CD14-positive monocyte (primary cell): Measurements from ENCODE around the gene CETP. TPM values are rescaled to one million over a fixed set of nuclear protein-coding genes. Genes with fewer than 3 reads are reported as not detected.

Experiments used
- DNase-seq, 3 donors: peaks; one replicate each; pipeline ENCODE4 v3.0.0-alpha.2; 2011 to 2022
- H2AFZ ChIP-seq: 2 replicates; pipeline ENCODE4 v1.6.0; 2012; ENCODE audit warnings: mild to moderate bottlenecking, low read depth, low read length, inconsistent platforms; ENCODE audit not compliant: insufficient read depth, poor library complexity, severe bottlenecking
- H3K27ac ChIP-seq, 2 donors: 1 replicate in 1 of 2; 2 replicates in 1 of 2; pipeline ENCODE4 v1.5.1; 2012 to 2013; ENCODE audit warnings: low read length in 2 of 2, control low read depth in 1 of 2, inconsistent platforms in 1 of 2, low read depth in 1 of 2, mild to moderate bottlenecking in 1 of 2
- H3K27me3 ChIP-seq, 2 donors: one replicate each; pipeline versions ENCODE4 v1.6.0 to v1.6.1; 2011 to 2013; ENCODE audit warnings: low read length in 2 of 2; ENCODE audit not compliant: control insufficient read depth in 2 of 2, insufficient read depth in 2 of 2
- H3K36me3 ChIP-seq, 2 donors: replicated peaks in 1 of 2; 1 replicate in 1 of 2; 2 replicates in 1 of 2; pipeline versions ENCODE4 v1.5.1 to v1.6.1; 2012 to 2013; ENCODE audit warnings: low read length in 2 of 2, control low read depth in 1 of 2, inconsistent platforms in 1 of 2, mild to moderate bottlenecking in 1 of 2; ENCODE audit not compliant: insufficient read depth in 2 of 2, control insufficient read depth in 1 of 2
- H3K4me1 ChIP-seq, 2 donors: 1 replicate in 1 of 2; 2 replicates in 1 of 2; pipeline versions ENCODE4 v1.5.1 to v1.6.1; 2012 to 2013; ENCODE audit warnings: low read length in 2 of 2, control low read depth in 1 of 2, inconsistent platforms in 1 of 2, mild to moderate bottlenecking in 1 of 2, moderate library complexity in 1 of 2; ENCODE audit not compliant: insufficient read depth in 2 of 2, control insufficient read depth in 1 of 2
- H3K4me2 ChIP-seq: replicated peaks from 2 replicates; pipeline ENCODE3; 2012; ENCODE audit warnings: low read length, moderate library complexity, mild to moderate bottlenecking; ENCODE audit not compliant: poor library complexity, severe bottlenecking; ENCODE audit errors: extremely low read depth
- H3K4me3 ChIP-seq, 3 experiments: fragments of 200-600 bp in 1 of 3; sonication (generic) in 1 of 3; replicated peaks in 1 of 3; 1 replicate in 2 of 3; 2 replicates in 1 of 3; pipeline ENCODE4 v1.5.1; 2011 to 2013; ENCODE audit warnings: low read length in 3 of 3, mild to moderate bottlenecking in 3 of 3, control low read depth in 2 of 3, low read depth in 2 of 3, inconsistent platforms in 1 of 3, moderate library complexity in 1 of 3
- H3K79me2 ChIP-seq: 2 replicates; pipeline ENCODE4 v1.6.0; 2012; ENCODE audit warnings: mild to moderate bottlenecking, control low read depth, inconsistent platforms, low read length, moderate library complexity; ENCODE audit not compliant: insufficient read depth
- H3K9ac ChIP-seq: 2 replicates; pipeline ENCODE4 v1.6.0; 2017; ENCODE audit warnings: low read length, mild to moderate bottlenecking; ENCODE audit not compliant: insufficient read depth, poor library complexity, severe bottlenecking
- H3K9me3 ChIP-seq, 2 donors: replicated peaks in 1 of 2; 1 replicate in 1 of 2; 2 replicates in 1 of 2; pipeline versions ENCODE4 v1.5.1 to v1.6.1; 2012 to 2013; ENCODE audit warnings: low read length in 2 of 2, control low read depth in 1 of 2; ENCODE audit not compliant: control insufficient read depth in 1 of 2, insufficient read depth in 1 of 2
- H4K20me1 ChIP-seq: 2 replicates; pipeline ENCODE4 v1.6.0; 2012; ENCODE audit warnings: mild to moderate bottlenecking, low read length, control low read depth, moderate library complexity; ENCODE audit not compliant: insufficient read depth
- H3K27ac Mint-ChIP-seq, 7 donors: one replicate each; pipeline ENCODE4 v1.8.0; 2020; ENCODE audit warnings: mild to moderate bottlenecking in 7 of 7, mixed read lengths in 7 of 7, moderate library complexity in 6 of 7, inconsistent platforms in 2 of 7
- H3K27me3 Mint-ChIP-seq, 3 donors: one replicate each; pipeline ENCODE4 v1.8.0; 2021 to 2022; ENCODE audit warnings: low read depth in 3 of 3, mild to moderate bottlenecking in 3 of 3, mixed read lengths in 3 of 3, moderate library complexity in 3 of 3, inconsistent platforms in 1 of 3
- H3K36me3 Mint-ChIP-seq, 2 donors: one replicate each; pipeline ENCODE4 v1.8.0; 2020; ENCODE audit warnings: mixed read lengths in 2 of 2, inconsistent platforms in 1 of 2, mild to moderate bottlenecking in 1 of 2
- H3K4me1 Mint-ChIP-seq: one replicate; pipeline ENCODE4 v1.8.0; 2020; ENCODE audit warnings: mild to moderate bottlenecking, mixed read lengths
- H3K4me3 Mint-ChIP-seq, 2 donors: one replicate each; pipeline ENCODE4 v1.8.0; 2020; ENCODE audit warnings: mild to moderate bottlenecking in 2 of 2, mixed read lengths in 2 of 2, moderate library complexity in 1 of 2
- H3K9me3 Mint-ChIP-seq, 7 donors: one replicate each; pipeline ENCODE4 v1.8.0; 2020 to 2022; ENCODE audit warnings: mixed read lengths in 7 of 7, mild to moderate bottlenecking in 6 of 7, moderate library complexity in 6 of 7, inconsistent platforms in 2 of 7
- WGBS: methylation state at CpG from one replicate; pipeline ENCODE4 v1.1.5; 2013; ENCODE audit warnings: missing lambda C conversion rate; ENCODE audit not compliant: insufficient coverage; 5-methylcytosine and 5-hydroxymethylcytosine counted together
- intact Hi-C, 2 donors: fragments of 100-400 bp; cut with micrococcal nuclease; formaldehyde crosslinking; loops; one replicate each; pipeline versions ENCODE4 v1.15.0 to v1.15.1; 2023
- polyA plus RNA-seq, 3 donors: library from polyadenylated mRNA; depleted of rRNA in 1 of 3; unstranded in 2 of 3; stranded (reverse) in 1 of 3; fragments of 300-500 nt in 2 of 3; fragments of >200 nt in 1 of 3; fragmentation: Illumina TruSeq in 2 of 3; gene quantifications; 1 replicate in 2 of 3; 2 replicates in 1 of 3; pipeline ENCODE4 v1.2.3, GENCODE V29; 2012 to 2021
- TF ChIP-seq, protein P1 (sequence below): fragments of 200-600 bp; IDR thresholded peaks from one replicate; pipeline ENCODE4 v1.8.0; 2022; ENCODE audit warnings: antibody characterized with exemption, mild to moderate bottlenecking

CETP gene
- polyA plus RNA-seq, 3 donors: 0.61 to 2.1 (median 1.3) TPM

DNA sequence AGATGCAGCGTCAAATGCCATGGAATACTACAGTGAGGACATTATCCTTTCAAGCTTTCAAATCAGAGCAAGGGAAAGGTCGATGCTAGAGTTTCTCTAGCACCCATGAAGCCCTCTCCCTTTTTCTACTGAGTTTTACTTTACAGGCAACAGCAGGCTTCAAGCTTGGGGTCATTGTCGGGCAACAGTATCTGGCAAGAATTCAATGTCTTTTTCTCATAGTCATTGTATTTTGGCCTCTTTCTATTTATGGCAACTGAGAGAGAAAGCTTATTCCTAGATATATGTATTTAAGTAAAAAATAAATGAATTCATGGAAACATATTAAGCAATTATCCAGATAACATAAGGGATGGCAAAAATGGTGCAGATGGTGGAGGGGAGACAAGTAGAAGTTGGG, 364 bp upstream of the CETP start:
- no peak overlapping the region for H3K4me3 Mint-ChIP-seq
- Histone ChIP-seq H3K79me2 (no peaks in the 10 kb centered on the region), H3K27ac (no peak overlapping the region), H4K20me1 (no peaks in the 10 kb centered on the region), H2AFZ (no peak overlapping the region), H3K4me1 (peaks cover 42 to 52% of the 10 kb centered on the region in 2 donors), H3K4me2 (no peak overlapping the region), H3K9me3 (no peaks in the 10 kb centered on the region), H3K36me3 (no peaks in the 10 kb centered on the region), H3K4me3 (no peak overlapping the region), H3K27me3 (no peaks in the 10 kb centered on the region), H3K9ac (no peak overlapping the region)
- TF ChIP-seq, protein P1, sequence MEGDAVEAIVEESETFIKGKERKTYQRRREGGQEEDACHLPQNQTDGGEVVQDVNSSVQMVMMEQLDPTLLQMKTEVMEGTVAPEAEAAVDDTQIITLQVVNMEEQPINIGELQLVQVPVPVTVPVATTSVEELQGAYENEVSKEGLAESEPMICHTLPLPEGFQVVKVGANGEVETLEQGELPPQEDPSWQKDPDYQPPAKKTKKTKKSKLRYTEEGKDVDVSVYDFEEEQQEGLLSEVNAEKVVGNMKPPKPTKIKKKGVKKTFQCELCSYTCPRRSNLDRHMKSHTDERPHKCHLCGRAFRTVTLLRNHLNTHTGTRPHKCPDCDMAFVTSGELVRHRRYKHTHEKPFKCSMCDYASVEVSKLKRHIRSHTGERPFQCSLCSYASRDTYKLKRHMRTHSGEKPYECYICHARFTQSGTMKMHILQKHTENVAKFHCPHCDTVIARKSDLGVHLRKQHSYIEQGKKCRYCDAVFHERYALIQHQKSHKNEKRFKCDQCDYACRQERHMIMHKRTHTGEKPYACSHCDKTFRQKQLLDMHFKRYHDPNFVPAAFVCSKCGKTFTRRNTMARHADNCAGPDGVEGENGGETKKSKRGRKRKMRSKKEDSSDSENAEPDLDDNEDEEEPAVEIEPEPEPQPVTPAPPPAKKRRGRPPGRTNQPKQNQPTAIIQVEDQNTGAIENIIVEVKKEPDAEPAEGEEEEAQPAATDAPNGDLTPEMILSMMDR: no peak
- peaks cover 0 to 4% of the 10 kb centered on the region in 2 donors for H3K36me3 Mint-ChIP-seq
- DNase-seq: no peak
- intact Hi-C loops: loop anchor here in 1 of 2 donors (10.0 kb wide), 1 partner anchor 203 kb away; no protein-coding TSS in a partner anchor
- H3K27me3 Mint-ChIP-seq: peaks cover 0 to 5% (median 5%) of the 10 kb centered on the region in 3 donors
- no peak overlapping the region for H3K27ac Mint-ChIP-seq
- peaks cover 43% of the 10 kb centered on the region for H3K4me1 Mint-ChIP-seq
- WGBS: 83% methylated on average over 1 of the region's 3 CpGs
- H3K9me3 Mint-ChIP-seq: peaks cover 0 to 4% (median 0%) of the 10 kb centered on the region in 7 donors

DNA sequence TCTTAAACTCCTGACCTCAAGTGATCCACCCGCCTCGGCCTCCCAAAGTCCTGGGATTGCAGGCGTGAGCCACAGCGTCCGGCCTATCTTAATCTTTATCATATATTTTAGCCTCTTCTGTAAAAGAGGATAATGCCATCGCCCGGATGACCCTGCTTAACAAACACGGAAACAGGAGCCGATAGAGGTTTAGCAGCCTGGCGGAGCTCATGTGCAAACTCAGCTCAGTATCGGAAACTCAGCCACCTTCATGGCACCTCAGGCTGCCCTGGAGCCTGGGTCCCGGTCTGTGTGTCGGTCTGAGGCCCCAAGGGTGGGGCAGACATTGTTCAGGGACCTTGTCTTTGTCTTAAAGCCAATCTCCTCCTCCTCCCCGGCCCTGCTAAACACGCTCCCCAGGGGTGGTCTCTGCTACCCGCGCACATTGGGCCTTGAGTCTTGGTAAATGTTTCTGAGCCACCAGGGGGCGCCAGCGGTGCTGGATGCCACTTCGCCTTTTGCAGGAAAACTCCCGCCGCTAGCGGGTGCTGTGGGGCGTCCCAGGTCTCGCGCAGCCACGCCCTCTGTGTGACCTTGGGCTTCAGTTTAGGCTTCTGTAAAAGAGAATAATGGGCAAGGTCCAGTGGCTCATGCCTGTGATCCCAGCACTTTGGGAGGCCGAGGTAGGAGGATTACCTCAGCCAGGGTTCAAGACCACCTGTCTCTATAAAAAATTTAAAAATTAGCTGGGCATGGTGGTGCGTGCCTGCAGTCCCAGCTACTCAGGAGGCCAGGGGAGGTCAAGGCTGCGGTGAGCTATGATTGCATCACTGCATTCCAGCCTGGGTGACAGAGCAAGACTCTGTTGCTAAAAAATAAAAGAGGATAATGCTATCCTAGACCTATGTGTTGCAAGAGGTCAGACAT, 2.7 kb downstream of the CETP start:
- DNase-seq: peak; percentile 83 to 89 (median 87)
- Histone ChIP-seq H3K27me3 (no peaks in the 10 kb centered on the region), H3K27ac (peak overlapping the region; percentile 65), H4K20me1 (no peaks in the 10 kb centered on the region), H3K79me2 (no peaks in the 10 kb centered on the region), H3K9me3 (no peaks in the 10 kb centered on the region), H3K4me2 (no peak overlapping the region), H2AFZ (peak overlapping the region; percentile 7), H3K36me3 (no peaks in the 10 kb centered on the region), H3K9ac (no peak overlapping the region), H3K4me1 (peaks cover 61 to 66% of the 10 kb centered on the region in 2 donors), H3K4me3 (no peak overlapping the region)
- WGBS: 41% methylated on average over 27 of the region's 30 CpGs
- Mint-ChIP-seq H3K27me3 (peaks cover 0 to 5% (median 0%) of the 10 kb centered on the region in 3 donors), H3K27ac (peak overlapping the region; percentile 81 to 95 (median 89)), H3K36me3 (peaks cover 0 to 4% of the 10 kb centered on the region in 2 donors), H3K9me3 (peaks cover 0 to 4% (median 0%) of the 10 kb centered on the region in 7 donors), H3K4me3 (peak overlapping the region in 1 of 2 donors; percentile 26), H3K4me1 (peaks cover 61% of the 10 kb centered on the region)
- TF ChIP-seq, protein P1: peak; percentile 98
- intact Hi-C loops: loop anchor here in 1 of 2 donors (5.0 to 10.0 kb wide), 2 partner anchors 78 to 200 kb away; no protein-coding TSS in a partner anchor
